Measurements from ENCODE around the gene ATG9B. TPM values are rescaled to one million over a fixed set of nuclear protein-coding genes. Genes with fewer than 3 reads are reported as not detected.
A peak's percentile ranks its signal among the peaks of the same experiment; 100 is the strongest.

ATG9B gene
- total and polyA plus RNA-seq, 9 of the 15 experiments (the other 6 are each of a cell fraction or from before 2014, with no cell fraction given): 0.29 to 8.0 (median 2.1) TPM

DNA sequence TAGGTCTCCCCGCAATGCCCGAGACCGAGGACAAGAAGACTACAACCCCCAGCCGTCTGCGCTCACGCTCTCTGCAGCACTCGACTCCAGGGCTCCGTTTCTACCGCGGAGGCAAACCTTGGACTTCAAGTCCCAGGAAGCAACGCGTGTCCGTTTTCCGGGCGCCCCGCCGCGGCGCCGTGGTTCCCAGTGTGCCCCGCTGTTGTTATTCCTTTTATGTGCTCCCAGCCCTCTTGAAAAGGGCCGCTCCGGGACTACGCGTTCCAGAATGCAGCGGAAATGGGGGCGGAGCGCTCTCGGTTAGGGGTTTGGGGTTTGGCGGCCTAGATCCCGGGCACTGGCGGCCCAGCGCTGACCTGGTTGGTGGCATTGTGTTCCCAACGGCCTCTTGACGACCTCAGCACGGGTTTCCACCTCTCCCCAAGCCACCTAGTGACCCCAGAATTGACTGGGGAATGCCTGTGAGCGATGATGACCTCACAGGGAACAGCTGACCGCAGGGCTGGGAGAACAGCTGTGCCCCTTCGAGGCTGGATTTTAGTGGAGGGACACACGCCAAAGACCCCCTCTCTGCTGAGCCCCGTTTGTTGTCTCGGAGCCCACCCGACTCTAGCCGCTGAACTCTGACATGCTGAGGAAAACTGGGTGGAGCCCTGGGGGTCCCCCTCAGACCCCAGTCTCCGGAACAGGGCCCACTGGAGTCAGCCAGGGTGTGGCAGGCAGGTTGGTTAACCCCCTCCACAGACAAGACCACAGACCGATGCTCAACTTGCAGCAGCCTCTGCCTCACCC lies 33.9 kb upstream of the ATG9B start (continued):
- TF ChIP-seq, protein P1, sequence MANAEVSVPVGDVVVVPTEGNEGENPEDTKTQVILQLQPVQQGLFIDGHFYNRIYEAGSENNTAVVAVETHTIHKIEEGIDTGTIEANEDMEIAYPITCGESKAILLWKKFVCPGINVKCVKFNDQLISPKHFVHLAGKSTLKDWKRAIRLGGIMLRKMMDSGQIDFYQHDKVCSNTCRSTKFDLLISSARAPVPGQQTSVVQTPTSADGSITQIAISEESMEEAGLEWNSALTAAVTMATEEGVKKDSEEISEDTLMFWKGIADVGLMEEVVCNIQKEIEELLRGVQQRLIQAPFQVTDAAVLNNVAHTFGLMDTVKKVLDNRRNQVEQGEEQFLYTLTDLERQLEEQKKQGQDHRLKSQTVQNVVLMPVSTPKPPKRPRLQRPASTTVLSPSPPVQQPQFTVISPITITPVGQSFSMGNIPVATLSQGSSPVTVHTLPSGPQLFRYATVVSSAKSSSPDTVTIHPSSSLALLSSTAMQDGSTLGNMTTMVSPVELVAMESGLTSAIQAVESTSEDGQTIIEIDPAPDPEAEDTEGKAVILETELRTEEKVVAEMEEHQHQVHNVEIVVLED (CRISPR knock-in tag; IDR thresholded peaks at IDR 0.05): peak; percentile 95
- TF ChIP-seq ELF2 (CRISPR knock-in tag; IDR thresholded peaks at IDR 0.05): peak; percentile 20; the same call in 1 of the 2 replicates
- 0 out of 2 replicates have a peak, but pooled peaks have one; percentile 52 for TF ChIP-seq KDM2B (CRISPR knock-in tag; IDR thresholded peaks at IDR 0.05)
- TF ChIP-seq JUNB (CRISPR knock-in tag; conservative IDR thresholded peaks at IDR 0.05): 0 out of 2 replicates have a peak, but pooled peaks have one; percentile 24
- peak; percentile 91; the same call in 1 of the 2 replicates for TF ChIP-seq NR1H2 (CRISPR knock-in tag; IDR thresholded peaks at IDR 0.05)
- TF ChIP-seq, protein P2, sequence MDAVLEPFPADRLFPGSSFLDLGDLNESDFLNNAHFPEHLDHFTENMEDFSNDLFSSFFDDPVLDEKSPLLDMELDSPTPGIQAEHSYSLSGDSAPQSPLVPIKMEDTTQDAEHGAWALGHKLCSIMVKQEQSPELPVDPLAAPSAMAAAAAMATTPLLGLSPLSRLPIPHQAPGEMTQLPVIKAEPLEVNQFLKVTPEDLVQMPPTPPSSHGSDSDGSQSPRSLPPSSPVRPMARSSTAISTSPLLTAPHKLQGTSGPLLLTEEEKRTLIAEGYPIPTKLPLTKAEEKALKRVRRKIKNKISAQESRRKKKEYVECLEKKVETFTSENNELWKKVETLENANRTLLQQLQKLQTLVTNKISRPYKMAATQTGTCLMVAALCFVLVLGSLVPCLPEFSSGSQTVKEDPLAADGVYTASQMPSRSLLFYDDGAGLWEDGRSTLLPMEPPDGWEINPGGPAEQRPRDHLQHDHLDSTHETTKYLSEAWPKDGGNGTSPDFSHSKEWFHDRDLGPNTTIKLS (IDR thresholded peaks at IDR 0.05; ENCODE audit: borderline replicate concordance, low read depth): peak; percentile 99
- TF ChIP-seq, protein P3, sequence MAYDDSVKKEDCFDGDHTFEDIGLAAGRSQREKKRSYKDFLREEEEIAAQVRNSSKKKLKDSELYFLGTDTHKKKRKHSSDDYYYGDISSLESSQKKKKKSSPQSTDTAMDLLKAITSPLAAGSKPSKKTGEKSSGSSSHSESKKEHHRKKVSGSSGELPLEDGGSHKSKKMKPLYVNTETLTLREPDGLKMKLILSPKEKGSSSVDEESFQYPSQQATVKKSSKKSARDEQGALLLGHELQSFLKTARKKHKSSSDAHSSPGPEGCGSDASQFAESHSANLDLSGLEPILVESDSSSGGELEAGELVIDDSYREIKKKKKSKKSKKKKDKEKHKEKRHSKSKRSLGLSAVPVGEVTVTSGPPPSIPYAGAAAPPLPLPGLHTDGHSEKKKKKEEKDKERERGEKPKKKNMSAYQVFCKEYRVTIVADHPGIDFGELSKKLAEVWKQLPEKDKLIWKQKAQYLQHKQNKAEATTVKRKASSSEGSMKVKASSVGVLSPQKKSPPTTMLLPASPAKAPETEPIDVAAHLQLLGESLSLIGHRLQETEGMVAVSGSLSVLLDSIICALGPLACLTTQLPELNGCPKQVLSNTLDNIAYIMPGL (CRISPR knock-in tag; IDR thresholded peaks at IDR 0.05): 0 out of 2 replicates have a peak, but pooled peaks have one; percentile 74
- TF ChIP-seq, protein P4, sequence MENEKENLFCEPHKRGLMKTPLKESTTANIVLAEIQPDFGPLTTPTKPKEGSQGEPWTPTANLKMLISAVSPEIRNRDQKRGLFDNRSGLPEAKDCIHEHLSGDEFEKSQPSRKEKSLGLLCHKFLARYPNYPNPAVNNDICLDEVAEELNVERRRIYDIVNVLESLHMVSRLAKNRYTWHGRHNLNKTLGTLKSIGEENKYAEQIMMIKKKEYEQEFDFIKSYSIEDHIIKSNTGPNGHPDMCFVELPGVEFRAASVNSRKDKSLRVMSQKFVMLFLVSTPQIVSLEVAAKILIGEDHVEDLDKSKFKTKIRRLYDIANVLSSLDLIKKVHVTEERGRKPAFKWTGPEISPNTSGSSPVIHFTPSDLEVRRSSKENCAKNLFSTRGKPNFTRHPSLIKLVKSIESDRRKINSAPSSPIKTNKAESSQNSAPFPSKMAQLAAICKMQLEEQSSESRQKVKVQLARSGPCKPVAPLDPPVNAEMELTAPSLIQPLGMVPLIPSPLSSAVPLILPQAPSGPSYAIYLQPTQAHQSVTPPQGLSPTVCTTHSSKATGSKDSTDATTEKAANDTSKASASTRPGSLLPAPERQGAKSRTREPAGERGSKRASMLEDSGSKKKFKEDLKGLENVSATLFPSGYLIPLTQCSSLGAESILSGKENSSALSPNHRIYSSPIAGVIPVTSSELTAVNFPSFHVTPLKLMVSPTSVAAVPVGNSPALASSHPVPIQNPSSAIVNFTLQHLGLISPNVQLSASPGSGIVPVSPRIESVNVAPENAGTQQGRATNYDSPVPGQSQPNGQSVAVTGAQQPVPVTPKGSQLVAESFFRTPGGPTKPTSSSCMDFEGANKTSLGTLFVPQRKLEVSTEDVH (IDR thresholded peaks at IDR 0.05; ENCODE audit: low read depth, partially characterized antibody): peak; percentile 21
- no peak for TF ChIP-seq KLF16 (IDR thresholded peaks at IDR 0.05)
- TF ChIP-seq MXI1 (IDR thresholded peaks at IDR 0.05; ENCODE audit: low read depth, low read length): 0 out of 2 replicates have a peak, but pooled peaks have one; percentile 21
- TF ChIP-seq CCNT2 (IDR thresholded peaks at IDR 0.05; ENCODE audit: borderline replicate concordance, extremely low read depth, insufficient read length, low read depth, low read length): peak; percentile 56
- TF ChIP-seq EGR1 (conservative IDR thresholded peaks at IDR 0.05): peak; percentile 61
- TF ChIP-seq EWSR1 (IDR thresholded peaks at IDR 0.05; ENCODE audit: borderline replicate concordance, low read depth, partially characterized antibody): no peak
- TF ChIP-seq C11orf30 (IDR thresholded peaks at IDR 0.05; ENCODE audit: low read depth): no peak
- TF ChIP-seq, protein P5, sequence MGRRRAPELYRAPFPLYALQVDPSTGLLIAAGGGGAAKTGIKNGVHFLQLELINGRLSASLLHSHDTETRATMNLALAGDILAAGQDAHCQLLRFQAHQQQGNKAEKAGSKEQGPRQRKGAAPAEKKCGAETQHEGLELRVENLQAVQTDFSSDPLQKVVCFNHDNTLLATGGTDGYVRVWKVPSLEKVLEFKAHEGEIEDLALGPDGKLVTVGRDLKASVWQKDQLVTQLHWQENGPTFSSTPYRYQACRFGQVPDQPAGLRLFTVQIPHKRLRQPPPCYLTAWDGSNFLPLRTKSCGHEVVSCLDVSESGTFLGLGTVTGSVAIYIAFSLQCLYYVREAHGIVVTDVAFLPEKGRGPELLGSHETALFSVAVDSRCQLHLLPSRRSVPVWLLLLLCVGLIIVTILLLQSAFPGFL (CRISPR knock-in tag; IDR thresholded peaks at IDR 0.05): 0 out of 2 replicates have a peak, but pooled peaks have one; percentile 10
- peak; percentile 75 for TF ChIP-seq SUPT5H (IDR thresholded peaks at IDR 0.05)
- TF ChIP-seq PHB (CRISPR knock-in tag; IDR thresholded peaks at IDR 0.05): 0 out of 2 replicates have a peak, but pooled peaks have one; percentile 29
- peak; percentile 88 for TF ChIP-seq HMGN3 (IDR thresholded peaks at IDR 0.05; ENCODE audit: borderline replicate concordance, extremely low read depth, insufficient read length, low read depth, low read length)
- no peak for TF ChIP-seq ZSCAN29 (IDR thresholded peaks at IDR 0.05)
